Activated CD8-positive, alpha-beta memory T cell treated with anti-CD3 and anti-CD28 coated beads, Interleukin-2, amount 50 U/mL, for 1 hour (primary cell): ENCODE results near the gene HHAT.
A peak's percentile ranks its signal among the peaks of the same experiment; 100 is the strongest.

Source experiments
- DNase-seq: peaks from one replicate; pipeline ENCODE4 v3.0.0-alpha.2; 2020; ENCODE audit errors: extremely low read depth

Gene HHAT

DNA sequence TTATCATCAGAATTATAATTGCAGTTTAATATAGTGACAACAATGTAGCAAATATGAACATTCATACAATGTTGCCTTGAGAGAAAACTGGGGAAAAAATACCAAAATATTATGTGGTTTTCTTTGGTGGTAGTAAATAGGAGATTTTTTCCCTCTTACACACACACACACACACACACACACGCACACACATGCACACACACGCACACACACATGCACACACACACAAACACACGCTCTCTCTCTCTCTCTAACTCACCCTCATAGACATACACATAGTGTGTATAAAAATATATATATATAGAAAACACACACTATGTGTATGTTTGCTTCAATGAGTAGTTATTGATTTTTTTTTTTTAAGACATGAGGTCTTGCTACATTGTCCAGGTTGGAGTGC lies 211.6 kb downstream of the HHAT start:
- no peak for DNase-seq

DNA sequence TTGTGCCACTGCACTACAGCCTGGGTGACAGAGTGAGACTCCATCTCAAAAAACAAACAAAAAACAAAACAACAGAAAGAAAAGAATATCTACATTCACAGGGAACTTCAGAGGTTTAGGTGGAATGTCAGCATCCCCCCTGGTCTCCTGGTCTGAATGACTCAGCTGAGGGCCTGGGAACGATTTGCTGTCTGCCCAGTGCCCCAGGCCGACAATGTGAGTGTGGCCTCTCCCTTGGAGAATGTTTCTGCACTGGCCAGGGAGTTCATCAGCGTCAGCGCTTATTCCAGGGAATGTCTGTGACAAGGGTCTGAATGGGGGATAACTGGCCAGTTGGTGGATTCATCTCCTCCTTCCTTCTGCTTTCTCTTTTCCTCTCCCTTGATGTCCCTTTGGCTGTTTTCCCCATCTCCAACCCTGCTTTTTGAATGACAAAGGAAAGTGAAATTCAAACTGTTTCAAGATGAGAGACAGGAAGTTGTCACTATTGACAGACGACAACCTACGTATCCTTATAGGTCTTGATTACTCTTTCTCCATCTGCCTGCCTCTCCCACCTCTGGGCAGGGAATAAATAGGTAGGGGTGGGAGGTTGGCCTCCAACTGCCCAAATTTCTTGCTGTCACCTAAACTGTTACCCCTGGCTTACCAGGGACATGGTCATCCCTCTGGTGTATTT lies 213.1 kb downstream of the HHAT start:
- no peak for DNase-seq

- no peak for DNase-seq
Observed at GRCh38 chr1:210551899-210552298, 223.2 kb downstream of the HHAT start.

DNA sequence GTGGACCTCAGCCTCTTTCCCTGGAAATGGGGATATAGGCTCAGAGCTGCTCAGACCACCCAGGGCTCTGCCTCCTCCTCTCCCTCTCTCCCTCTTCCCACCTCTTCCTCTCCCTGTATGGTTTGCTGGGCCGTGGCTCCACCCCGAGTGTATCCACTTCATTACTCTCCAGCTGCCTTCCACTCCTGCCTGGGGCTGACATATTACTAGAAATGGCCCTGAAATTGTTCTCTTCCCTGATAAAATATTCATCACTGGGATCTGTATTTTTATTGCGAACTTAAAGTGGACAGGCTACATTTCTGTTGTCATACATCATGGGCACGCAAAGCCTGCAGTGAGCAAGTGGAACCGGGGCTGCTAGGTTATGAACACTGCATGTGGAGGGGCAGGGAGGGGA lies 225.0 kb downstream of the HHAT start:
- DNase-seq, result no peak

DNA sequence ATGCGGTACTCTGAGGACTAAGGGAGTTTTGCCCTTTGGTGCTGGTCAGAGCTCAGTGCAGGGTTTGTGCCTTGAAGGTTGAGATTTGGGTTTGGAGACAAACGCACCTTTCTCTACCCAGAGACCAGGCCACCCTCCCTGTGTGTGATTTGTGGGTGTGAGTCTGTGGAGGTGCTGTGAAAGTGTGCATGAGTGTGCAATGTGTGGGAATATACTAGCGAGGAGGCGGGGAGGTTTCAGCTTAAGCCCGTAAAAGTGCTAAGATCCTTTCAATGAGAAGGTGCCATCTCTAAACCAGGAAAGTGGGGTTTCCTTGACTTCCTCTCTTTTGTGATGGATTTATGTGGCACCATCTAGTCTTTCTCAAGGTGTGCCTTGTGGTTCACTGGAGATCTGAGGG lies 225.7 kb downstream of the HHAT start:
- DNase-seq, result no peak

DNA sequence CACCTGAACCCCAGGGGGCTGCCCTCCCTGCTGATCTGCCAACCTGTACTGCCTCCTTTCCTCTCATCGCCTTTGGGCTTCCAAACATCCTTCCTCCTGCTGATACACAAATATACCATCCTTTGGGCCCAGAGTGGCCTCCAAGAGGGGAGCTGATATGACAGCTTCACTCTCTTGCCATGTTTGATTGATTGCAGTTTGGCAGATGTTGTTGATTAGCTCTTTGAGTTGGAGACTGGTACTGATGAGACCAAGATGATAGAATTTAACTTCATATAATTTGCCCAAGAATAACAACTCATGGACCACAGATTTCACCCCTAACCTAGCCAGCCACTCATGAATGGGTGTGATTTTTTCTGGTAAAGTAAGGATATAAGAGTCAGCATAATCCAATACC lies 227.8 kb downstream of the HHAT start:
- no peak for DNase-seq

DNA sequence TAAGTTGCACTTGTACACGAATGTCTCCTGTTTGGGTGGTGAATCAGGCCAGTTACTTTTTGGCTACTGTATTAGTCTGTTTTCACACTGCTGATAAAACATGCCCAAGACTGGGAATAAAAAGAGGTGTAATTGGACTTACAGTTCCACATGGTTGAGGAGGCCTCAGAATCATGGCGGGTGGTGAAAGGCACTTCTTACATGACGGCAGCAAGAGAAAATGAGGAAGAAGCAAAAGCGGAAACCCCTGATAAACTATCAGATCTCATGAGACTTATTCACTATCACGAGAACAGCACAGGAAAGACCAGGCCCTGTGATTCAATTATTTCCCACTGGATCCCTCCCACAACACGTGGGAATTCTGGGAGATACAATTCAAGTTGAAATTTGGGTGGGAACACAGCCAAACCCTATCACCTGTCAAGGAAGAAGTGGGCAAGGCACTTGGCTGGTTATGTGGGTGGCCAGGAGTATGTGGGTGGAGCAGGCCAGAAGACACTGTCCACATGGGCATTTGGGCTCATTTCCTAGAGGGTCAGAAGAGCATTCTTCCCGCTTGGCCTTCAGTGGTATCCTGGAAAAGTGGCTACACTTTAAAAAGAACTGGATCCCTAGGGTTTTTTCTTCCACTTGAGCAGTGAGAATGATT lies 228.8 kb downstream of the HHAT start:
- DNase-seq, result no peak

DNA sequence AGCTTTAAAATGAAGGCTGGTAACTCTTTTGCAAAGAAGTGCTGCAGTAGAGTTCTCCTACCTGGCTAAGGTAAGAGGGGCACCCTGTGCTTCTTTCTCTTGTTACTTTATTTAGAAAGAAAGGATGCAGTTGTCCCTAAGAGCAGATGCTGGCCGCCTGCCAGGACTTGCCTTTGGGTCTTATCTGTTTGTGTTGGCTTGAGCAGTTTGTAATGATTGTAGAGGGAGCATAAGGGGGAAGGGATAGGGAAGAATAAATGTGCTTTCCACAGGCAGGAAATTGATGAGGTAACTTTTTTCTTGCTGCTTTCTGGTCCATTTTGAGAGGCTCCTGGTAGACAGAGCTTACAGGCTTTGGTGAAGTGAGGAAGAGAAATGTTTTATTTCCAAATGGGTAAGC lies 229.6 kb downstream of the HHAT start:
- no peak for DNase-seq

- DNase-seq, result no peak
Observed at GRCh38 chr1:210565306-210565705, 236.6 kb downstream of the HHAT start.

DNA sequence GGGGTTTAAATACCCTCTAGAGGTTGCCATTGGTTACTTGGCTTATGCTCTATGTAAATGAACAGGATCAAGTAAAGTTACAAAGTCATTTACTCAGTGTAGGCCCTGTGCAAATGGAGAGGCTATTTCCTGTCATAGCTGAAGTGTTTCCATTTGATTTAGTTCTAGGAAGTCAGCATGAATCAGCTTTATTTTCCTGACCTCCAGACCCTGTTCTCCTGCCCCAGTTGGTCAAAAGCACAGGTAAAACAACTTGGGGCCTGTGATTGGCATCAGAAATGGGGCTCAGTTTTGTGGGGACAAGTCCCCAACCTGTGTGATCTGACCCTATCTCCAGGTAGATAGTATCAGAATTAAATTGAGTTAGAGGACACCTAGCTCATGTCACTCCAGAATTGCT lies 239.9 kb downstream of the HHAT start:
- no peak for DNase-seq

DNA sequence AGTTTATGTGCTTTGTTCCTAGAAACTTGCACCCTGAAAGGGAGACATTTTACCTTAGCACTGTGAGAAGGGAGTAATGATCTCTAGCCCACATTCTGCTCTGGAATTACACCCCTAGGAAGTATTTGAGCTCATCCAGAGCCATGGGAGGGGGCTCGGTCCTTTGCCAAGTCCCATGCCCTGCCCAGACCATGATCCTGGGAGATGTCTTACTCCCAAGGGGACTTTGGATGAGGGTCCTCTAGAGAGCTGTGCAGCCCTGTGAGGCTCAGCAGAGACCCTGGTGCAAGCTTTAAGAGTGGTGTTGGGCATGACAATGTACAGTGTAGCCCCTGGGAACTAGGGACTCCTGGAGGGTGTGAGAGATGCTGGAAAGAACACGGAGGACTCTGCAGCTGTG lies 241.4 kb downstream of the HHAT start:
- DNase-seq, result no peak

DNA sequence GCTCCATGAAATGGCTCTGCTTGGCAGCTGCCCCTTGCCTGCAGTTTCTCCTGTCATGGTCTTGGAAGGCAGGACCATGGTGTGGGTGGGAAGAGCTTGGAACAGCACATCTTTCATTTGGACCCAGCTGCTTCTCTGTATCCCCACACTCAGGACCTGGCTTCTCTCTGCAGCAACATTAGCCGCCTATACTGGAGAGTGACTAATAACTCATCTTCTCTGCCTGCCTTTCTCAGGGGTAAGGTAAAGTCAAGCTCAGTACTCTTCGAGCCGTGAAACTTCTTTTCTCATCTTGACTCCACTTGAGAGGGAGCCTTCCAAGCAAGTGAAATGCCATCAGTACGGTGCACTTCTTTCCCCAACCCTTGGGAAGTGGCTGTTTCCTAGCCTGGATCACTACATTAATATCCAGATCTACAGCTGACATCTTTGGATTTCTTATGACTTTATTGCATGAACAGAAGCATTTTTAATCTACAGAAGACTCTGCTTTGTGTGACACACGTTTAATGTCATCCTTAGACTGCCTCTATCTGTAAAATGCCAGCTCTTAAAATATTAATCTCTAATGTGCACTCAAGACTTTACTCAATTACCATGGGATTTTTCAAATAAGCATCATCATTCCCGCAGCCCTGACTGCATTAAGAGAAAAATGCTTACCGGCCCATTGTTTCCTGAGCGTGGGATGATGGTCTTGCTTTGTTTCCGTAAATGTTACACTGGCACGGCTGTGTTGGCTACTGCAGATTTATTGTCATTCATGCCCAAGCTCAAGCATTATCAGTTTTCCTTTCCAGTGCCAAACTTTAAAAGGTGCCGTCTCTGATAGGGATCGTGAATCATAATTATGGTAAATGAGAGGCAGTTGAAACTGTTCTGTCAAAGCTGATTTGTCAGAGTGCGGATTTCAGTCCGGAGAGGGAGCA lies 242.9 kb downstream of the HHAT start:
- DNase-seq, result no peak

DNA sequence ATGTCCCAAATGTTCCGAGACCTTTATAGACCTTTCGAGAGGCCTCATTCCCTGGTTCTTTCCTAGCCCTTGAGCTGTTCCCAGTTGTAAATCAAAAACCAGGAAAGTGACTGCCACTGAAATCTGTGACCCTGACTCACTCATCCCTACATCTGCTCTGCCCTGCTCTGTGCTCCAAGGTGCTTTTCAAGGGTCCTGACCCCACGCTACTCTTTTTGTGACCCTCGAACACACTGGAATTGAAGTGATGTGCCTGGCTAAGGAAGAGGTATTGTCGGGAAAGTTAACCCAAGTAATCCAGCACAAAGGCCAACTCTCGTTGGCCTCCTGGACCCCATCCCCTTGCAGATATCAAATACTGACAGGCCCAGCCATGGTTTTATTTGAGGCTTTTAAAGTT lies 244.4 kb downstream of the HHAT start:
- DNase-seq, result no peak

DNA sequence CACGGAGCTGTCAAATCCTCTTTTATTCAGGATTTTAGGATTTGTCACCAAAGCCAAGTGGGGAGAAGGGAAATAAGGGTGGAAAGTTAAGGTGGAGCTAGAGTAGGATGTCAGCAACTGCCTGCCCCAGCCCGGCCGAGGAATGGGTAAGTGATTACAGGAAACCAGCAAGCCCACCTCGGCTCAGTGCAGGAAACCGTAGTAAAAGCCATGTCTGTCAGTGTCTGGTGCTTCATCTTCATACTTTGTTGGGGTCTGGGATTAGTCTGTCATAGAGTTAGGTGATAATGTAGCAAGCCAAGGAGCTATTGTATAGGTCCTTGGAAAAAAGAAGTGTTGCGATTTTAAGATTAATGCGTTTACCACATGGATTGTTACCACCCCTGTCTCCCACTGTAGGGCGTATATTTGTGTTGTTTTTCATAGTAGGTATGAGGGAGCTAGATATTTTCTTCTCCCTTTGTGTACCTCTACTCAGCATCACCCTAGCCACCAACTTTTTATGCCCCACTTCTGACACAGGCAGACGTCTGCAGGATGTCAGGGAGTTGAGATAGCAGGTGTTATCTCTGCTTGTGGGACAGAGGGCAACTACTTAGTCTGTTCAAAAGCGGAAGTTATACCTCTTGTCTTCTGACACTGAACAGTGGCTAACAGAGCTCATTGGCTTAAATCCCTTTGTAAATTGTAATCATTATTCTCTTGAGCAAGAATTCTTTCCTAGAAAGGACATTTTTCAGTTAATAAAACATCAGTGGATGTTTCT lies 253.7 kb downstream of the HHAT start:
- DNase-seq, result no peak

DNA sequence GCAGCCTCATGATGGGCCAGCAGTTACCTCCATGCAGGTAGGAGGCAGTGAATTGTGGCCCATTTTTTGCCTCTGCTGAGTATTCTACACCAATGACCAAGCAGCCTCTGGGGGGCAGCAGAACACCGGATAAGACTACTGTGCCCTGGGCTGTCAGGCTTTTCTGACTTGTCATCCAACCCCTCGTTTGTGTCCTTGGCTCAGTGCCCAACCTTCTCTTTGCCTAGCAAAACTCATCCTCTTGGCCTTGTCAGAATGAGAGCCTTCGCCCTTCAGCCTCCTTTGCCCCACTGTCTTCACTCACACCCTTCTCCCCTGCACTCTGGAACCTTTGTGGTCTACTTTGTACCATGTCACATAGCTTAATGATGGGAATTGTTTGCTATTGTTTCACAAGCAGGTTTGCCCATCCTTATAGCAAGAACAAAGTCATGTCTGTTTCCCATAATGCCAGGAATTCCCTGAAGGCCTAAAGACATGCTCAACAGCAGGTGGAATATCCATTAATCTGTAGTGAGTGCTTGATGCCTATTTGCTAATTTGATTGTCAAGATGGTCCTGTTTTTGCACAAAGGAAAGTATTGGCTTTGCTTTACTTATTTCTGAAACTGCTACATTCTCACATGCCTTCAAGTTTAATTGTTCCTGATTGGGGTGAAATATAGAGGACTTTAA lies 255.9 kb downstream of the HHAT start:
- DNase-seq, result peak; percentile 37

- DNase-seq, result no peak
Observed at GRCh38 chr1:210586771-210587170, 258.1 kb downstream of the HHAT start.

DNA sequence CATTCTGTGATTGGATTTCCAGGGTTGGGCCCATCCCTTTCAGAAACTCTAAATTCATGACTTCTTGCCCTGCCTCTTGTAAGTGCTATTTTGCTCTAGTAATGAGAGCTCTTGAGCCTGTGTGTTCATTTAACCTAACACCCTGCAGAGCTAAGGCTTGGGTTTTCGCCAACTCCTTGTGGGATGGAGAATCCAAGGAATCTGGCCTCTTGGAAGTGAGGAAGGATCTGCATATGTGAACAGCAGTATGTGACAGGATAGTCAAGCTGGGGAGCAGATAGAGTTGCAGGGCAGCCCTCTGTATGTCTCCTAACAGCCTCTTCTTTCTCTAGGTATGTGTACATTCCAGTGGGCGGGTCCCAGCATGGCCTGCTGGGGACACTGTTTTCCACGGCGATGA lies 258.9 kb downstream of the HHAT start:
- no peak for DNase-seq

GRCh38 chr1:210588357-210588756 lies 259.7 kb downstream of the HHAT start:
- no peak for DNase-seq

DNA sequence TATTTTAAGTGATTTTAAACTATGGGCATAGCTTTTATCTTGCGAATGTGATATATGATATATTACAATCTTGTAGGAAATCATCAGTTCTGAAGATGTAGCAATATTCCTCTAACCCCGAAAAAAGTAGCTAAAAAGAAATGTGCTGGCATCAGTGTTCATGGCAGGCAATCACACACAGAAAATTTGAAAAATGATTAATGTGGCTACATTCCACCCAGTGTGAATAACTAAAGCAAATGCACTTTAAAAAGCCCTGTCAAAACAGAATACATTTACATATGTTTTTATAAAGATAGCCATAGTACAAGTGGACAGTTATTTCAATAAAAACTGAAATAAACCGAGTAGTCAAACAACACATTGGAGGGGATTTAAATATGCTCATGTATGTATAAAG lies 260.2 kb downstream of the HHAT start:
- no peak for DNase-seq

DNA sequence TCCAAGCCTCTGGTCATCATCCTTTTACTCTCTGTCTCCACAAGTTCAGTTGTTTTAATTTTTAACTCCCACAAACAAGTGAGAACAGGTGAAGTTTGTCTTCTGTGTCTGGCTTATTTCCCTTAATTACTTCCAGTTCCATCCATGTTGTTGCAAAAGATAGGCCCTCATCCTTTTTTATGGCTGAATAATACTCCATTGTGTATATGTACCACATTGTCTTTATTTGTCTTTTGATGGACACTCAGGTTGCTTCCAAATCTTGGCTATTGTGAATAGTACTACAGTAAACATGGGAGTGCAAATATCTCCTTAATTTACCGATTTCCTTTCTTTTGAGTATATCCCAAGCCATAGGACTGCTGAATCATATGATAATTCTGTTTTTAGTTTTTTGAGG lies 262.5 kb downstream of the HHAT start:
- DNase-seq, result no peak

DNA sequence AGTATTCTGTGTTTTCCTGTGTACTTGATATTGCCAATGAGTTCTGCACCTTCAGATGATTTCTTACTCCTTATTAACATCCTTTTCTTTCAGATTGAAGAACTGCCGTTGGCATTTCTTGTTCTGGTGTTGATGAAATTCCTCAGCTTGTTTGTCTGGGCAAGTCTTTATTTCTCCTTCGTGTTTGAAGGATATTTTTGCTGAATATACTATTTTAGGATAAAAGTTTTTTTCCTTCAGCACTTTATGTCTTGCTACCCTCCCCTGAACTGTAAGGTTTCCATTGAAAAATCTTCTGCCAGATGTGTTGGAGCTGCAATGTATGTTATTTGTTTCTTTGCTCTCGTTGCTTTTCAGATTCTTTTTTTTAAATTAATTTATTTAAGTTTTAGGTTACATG lies 265.9 kb downstream of the HHAT start:
- DNase-seq, result no peak

GRCh38 chr1:210596641-210597040 lies 267.9 kb downstream of the HHAT start:
- no peak for DNase-seq
